Activated CD4-positive, CD25-positive, alpha-beta regulatory T cell treated with anti-CD3 and anti-CD28 coated beads, Interleukin-2, amount 50 U/mL, for 72 hours (primary cell): ENCODE measurements around the gene DSE.

Experiments
- DNase-seq: peaks from one replicate; pipeline ENCODE4 v3.0.0; 2021

The DSE gene

DNA sequence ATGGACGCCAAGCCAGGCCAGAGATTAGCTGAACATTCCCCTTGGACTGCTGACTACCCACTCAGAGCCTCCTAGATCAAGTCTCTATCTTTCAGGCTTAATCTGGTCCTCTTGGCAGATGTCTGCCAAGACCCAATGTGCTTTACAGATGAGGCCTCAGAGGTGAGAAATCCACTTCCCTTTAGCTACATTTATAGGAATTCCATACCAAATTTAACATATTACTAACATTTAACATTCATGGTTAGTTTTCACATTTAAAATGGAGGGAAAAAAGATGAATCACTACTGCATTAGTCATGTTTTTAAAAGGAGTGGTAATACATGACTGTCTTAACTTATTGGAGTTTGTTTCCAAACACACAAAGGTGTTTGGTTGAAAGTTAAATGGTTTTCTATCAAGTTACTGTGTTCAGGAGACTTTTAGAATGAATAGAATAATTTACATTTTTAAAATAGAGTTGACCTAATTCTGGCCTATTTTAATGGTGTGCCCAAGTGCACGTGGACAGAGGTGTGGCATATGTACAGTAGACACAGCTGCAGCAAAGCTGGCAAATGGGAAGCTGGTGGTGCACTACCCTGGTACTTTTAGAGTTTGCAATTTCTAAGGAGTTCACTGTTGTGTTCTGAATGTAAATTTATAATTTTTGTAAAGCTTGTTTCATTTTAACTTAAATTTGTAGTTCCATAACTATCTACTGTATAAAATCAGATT, 48.5 kb downstream of the DSE start:
- no peak for DNase-seq

DNA sequence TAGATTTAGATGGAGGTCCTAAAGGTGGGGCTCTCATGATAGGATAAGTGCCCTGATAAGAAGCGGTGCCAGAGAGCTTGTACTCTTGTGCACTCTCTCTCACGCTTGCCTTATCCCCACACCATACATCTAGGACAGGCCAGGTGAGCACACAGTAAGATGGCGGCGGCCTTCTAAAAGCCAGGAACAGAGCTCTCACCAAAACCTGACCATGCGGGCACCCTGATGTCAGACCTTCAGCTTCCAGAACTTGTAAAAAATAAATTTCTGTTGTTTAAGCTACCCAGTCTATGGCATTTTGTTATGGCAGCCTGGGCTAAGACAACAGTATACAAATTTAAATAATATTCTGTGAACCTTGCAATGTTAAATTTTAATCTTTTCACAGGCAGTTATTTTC, 49.6 kb downstream of the DSE start:
- DNase-seq, result no peak

DNA sequence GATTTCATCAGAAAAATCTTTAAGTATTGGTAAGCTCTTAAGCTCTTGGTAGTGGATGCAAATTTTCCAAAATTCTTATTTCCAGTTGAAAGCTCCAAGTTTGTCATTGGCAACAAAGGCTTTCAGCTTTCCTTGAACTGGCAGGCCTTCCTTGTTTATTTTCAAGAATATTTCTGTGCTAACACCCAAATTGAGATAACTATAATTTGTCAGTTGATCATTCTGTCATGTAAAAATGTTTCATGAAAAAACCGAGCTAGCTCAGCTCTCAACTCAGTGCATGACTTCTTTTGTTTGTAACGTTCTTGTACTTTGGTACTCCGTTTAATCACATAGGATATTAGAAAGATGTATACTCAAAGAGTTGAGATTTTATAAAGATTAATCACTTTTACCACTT, 51.5 kb downstream of the DSE start:
- DNase-seq, result no peak

DNA sequence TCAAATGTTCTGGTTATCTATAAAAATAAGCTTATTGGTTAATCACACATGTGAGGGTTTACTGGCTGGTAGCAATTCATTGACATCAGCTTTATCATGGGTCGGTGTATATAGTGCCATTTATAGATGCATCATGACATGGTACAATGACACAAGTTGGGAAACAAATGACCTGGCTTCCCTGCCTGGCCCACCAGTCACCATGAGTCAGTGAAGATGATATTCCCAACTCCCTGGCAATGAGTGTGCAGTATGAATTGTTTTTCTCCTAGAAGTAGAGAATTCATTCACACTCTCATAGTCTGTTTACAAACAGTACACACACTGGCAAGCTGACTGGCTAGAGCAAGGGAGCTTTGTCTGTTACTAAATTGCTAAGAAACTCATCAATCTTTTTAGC, 53.3 kb downstream of the DSE start:
- DNase-seq, result no peak

DNA sequence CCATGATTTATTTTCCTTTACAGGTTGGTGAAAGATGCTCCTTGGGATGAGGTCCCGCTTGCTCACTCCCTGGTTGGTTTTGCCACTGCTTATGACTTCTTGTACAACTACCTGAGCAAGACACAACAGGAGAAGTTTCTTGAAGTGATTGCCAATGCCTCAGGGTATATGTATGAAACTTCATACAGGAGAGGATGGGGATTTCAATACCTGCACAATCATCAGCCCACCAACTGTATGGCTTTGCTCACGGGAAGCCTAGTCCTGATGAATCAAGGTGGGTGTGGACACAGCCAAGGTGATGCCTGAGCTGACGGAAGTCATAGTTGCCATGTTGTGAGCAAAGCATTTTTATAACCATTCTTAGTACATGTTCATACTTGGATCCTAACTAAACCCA, 55.8 kb downstream of the DSE start:
- no peak for DNase-seq

DNA sequence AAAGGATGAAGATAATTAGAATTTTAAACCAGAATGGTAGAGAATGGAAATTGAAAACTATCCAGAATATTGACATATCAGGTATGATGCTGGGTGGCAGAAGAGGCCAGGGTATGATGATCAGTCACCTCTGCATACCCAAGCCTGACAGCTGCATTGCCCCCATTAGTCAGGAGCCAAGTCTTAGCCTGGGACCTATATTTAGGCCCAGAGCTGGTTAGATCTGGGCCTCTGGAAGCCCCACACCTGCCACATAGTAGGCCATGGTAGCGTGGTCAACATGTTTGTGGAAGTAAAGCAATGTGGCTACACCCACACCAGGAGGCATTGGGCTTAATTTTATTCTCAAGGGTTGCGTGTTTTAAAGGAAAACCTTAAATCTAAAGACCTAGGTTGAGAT, 58.4 kb downstream of the DSE start:
- no peak for DNase-seq

DNA sequence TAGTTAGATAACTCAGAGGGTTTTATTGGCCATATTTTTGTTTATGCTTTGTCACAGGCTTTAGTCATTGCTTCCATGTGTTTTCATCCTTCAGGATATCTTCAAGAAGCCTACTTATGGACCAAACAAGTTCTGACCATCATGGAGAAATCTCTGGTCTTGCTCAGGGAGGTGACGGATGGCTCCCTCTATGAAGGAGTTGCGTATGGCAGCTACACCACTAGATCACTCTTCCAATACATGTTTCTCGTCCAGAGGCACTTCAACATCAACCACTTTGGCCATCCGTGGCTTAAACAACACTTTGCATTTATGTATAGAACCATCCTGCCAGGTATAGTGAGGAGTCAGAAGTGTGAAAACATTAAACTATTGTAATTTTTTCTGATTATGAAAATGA, 60.1 kb downstream of the DSE start:
- no peak for DNase-seq

DNA sequence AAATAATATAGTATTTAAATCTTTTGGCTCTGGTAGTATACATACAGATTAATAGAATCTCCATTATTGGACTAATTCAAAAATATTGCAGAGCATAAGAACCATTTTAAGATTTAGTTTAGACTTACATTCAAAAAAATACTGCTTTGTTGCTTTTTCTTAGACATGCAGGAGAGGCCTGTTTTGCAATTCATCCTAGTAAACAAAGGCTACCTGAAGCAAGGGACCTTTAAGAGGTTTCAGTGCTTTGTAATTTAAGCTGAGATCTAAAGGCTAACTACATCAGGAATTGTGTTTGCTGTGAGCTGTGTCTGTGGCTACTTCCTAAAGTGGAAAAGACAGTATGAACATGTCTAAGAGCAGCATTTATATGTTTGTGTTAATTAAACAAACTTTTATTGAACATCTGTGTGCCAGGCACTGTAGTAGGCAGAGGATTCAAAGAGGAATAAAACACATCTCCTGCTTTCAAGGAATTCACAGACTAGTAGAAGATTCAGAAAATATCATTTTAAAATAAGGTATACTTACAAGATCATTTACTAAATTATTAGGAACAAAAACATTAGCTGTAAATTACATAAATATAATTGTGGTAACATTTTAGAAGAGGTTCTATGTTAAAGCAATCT, 61.3 kb downstream of the DSE start:
- DNase-seq, result no peak

DNA sequence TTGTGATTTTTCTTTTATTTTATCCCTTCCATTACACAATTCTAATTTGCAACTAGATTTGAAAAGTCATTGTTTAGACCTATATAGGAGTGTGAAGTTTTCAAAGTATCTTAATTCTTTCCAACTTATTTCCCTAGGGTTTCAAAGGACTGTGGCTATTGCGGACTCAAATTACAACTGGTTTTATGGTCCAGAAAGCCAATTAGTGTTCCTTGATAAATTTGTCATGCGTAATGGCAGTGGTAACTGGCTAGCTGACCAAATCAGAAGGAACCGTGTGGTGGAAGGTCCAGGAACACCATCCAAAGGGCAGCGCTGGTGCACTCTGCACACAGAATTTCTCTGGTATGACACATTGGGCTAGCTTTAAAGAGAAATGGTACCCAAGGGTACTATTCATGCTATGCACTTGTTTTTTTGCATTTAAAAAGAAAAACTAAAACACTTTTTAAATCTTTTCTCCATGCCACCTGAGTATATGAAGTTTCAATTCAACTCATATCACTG, 62.5 kb downstream of the DSE start:
- DNase-seq, result no peak

DNA sequence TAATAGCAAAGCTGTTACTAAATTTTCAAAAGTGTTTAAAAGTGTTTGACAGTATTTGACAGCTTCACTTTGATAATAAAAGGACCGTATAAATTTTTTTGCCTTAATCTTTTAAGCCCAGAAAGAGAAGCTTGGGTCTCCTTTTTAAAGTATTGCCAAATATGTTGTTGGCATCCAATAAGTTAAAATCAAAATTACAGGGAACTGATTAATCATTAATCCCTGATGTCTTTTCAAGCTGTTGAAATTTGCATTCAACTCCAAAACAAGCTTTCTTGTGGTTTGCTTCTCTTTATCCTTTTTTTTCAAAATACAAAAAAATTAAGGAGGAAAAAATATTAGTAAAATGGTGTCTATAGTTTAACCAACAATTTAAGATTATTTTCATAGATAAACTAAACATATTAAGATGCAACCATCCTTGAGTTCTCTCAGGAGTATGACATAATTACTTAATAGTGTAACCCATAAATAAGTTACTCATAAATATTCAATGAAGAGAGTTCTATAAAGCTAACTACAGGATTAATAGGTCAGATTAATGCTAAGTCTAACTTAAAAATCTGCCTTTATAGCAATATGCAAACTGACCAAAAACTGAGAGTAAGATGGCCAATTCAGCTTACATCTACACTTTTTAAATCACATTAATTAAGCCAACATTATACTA, 63.4 kb downstream of the DSE start:
- DNase-seq, result no peak

DNA sequence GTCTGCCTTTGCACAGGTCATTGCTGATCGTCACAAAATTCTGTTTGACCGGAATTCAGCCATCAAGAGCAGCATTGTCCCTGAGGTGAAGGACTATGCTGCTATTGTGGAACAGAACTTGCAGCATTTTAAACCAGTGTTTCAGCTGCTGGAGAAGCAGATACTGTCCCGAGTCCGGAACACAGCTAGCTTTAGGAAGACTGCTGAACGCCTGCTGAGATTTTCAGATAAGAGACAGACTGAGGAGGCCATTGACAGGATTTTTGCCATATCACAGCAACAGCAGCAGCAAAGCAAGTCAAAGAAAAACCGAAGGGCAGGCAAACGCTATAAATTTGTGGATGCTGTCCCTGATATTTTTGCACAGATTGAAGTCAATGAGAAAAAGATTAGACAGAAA, 65.8 kb downstream of the DSE start:
- DNase-seq, result no peak

DNA sequence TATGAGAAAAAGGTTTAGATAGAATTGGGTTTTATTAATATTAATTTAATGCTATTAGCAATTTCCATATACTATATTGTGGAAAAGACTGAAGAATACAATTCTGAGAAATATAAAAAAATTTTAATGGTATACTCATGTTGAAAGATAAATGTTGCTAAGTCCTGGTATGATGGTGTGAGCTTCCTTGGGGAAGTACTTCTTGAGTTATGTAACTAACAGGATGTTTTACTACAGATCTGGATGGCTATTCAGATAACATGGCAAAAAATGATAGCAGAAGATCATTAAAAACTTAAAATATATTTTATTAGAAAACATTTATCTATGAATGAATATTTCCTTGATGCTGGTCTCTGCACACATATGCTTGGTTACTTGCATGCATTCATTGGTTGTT, 66.9 kb downstream of the DSE start:
- DNase-seq, result no peak

DNA sequence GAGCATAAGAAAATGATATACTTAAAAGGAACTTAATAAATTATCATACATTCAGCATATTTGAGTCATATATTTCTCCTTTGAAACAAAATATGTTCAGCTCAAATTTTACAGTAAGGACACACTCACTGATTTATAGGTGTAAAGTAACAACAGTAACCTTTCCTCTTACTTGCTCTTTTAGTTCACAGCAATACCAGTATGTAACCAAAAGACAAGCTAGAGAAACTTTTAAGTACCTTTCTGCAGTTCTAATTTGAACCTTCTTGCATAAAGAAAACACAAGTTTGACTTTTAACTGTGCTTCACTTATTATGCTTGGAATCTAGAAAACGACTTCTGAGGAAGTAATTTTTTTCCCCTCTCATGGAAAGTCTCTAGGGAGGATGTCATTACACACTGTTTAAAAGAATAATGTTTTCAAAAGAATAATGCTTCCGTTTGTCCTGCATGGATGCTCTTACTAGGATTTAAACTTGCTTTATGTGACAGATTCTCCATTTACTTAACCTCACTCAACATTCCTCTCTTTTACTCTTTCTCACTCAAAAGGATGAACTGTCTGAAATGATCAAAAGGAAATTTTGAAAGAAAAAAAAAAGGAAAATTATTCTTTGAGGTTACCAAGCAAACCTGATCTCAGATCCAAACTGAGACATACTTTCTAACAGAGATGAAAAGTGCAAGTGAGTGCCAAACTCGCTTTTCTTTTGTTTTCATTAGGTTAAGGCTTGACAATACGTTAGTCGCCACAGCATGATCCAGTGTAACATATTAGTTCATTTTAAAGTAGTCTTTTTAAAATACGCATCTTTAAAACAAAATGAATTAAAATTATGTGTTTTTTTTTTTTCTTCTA, 68.1 kb downstream of the DSE start:
- DNase-seq, result no peak

DNA sequence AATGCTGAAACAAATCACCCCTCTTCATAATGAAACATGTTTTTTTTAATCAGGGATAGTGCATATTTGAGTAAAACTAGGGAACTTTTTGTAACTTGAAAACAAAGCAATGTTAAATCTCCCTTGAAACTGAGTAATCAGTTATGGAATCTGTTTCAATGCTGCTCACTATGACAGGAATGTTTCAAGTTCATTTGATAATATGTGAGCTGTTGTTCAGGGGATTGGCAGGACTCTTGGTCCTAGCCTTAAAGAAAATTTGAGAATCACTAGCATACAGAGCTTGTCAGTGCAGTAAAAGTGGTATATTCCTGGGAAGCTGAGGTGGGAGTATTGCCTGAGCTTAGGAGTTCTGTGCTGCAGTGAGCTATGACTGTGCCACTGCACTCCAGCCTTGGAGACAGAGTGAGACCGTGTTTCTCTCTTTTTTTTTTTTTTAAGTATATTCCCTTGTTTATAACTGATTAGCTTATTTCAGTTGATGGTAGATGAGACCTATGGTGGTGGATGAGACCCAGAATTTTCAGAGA, 68.8 kb downstream of the DSE start:
- DNase-seq, result no peak

DNA sequence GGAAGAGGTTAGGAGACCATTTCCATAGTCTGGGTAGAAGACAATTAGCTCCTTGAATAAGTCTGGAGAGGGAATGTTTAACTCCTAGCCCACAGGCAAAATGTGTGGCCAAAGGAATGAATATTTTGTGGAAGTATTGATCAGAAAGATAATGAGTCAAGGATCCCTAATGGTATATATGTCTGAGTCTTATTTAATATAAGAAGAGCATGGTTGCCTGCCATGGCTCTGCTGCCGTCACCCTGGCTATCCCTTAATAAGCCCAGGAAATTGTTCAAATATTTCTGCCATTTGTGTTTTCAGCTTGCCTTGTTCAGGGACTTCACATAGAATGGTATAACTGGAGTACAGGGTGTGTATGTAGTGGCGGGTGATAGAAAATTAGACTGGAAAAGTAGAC, 72.4 kb downstream of the DSE start:
- no peak for DNase-seq

GRCh38 chr6:116444092-116444491, 73.3 kb downstream of the DSE start:
- no peak for DNase-seq

- DNase-seq, result no peak
These were observed 73.8 kb downstream of the DSE start for GRCh38 chr6:116444575-116444974.

DNA sequence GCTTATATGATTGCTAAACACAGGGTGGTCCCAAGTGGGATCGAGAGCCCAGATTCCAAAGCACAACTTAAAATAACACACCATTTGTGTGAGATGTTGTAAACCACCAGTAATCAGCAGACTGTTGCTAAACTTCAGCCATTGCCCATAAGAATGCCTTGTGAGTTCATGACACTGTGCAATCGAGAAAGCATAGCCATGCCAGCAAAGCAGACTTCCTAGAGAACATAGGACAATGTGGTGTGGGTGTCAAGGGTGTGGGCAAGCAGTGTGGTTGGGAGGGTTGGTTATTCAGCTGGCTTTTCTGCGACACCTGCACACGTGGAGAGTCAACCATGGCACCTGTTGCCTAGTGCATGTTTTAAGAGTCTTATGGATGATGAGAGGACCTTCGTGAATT, 74.4 kb downstream of the DSE start:
- no peak for DNase-seq

- no peak for DNase-seq
These were observed 75.7 kb downstream of the DSE start for GRCh38 chr6:116446399-116446798.

DNA sequence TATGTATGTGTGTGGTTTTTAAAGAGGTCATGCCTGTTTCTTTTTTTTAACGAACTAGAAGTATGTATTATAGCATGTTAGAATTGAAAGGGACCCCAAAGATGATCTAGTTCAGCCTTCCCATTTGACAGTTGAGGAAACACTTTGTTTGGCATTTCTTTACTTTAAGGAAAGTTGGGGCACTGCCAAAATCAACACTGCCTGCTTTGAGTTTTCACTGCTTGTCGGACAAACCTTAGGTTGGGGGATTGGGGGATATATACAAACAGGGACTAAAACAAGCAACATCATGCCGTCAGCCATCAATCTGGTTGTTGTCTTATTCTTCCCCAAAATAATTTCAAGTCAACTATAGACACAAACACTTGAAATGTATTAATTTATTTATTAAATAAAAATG, 76.3 kb downstream of the DSE start:
- DNase-seq, result no peak

DNA sequence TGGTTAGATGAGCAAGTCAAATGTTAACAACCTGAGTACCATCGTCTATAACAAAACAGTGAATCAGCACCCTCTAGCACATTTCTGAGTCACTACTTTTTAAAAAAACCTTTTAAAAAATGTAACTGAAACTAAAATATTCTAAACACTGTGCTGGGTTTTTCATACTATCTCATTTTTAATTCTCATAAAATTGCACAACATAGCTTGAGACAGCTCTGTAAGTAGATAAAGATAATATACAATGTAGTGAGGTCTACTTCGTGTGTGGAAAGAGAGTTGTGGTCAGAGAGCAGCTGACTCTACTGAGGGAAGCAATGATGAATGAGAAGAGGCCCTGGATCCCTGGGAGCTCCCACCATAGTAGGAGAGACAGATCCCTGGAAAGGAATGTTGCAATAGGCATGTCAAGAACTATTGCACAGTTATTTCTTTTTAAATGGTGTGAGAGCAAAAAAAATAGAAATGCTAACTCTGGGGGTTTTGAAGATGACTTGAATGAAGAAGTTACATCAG, 76.8 kb downstream of the DSE start:
- no peak for DNase-seq

GRCh38 chr6:116449565-116449964, 78.8 kb downstream of the DSE start:
- DNase-seq, result no peak

GRCh38 chr6:116450185-116450710, 79.5 kb downstream of the DSE start:
- no peak for DNase-seq
